ENCODE measurements around the gene DHX9.

Gene DHX9
- 359 to 620 reads per million in 2 donors for total RNA-seq

DNA sequence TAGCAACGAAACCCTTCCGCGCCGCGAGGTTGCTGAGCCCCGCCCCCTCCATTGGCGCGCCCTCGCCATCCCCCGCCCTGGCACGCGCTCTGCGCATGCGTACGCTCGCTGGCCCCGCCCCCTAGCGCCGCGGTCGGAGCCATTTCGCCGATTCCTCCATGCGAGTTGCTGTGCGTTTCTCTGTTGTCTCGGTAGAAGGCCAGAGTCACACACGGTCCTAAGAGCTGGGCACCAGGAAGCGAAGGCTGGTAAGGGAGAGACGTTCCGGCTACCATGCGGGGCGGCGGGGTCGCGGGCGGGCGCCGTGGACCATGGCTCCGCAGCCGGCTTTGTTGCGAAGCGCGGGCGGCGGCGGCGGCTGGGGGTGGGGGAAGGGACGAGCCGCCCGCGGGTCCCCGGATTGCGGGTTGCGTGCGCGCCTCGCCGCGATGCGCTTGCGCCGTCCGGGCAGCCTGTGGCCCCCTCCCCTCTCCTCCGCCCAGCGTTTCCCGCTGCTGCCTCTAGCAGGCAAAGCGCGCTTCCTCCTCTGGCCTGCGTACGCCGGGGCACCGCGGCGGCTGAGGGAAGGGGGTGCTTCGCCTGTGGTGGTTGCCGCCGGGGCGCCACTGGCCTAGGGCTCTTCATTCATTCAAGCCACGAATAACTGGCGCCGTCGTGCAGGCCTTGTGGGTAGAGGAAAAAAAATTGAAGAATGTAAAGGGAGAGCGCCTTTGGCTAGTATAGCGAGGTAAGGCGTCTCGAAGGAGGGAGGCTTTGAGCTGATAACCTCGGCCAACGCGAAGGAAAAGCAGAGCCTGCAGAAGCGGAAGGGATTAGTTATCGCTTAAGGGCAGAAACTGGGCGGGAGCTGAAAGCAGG lies at the start of gene DHX9:
Gene DHX9 (plus strand): TSS at position 139 of the 858 bp plus-strand sequence. CDS start 3,220 bp downstream, outside the sequence.
- peak; percentile 91 to 96 (median 93) for DNase-seq

DNA sequence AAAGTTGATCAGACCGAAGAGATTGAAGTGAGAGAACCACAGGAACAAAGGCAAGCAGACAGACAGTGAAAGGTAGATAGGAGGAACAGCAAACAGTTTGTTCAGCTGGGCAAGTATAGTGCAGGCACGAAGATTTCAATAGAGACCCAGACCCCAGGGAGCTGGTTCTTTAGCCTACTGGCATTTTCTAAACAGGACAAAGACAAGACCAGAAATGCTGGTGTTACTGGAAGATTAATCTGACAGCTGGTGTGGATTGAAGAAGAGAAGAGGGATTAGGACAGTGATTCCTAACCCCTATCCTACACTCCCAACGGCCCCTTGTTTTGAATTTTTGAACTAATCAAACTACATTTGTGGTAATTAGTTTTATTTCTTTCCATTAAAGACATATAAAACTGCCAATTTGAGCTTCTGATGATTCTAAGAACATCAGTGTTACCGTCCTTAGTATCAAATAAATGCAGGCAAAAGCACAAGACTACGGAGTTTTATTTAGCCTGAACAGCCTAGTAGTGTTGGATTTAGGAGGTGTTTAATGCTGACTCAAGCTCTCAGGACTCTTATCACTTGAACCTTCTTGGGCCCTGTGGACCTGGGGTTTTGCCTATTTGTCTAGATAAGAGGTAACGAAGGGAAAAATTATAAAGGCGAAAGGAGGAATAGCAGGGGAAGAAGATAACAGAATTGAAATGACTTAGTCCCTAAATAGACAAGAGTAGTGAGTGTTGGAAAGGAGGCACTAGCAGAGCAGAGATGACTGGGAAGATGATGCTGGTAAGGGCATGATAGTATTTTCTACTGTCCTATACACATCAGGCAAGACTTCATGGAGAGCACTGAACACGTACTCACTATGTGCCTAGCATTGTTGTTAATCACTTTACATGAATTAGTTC lies 47.6 kb upstream of the DHX9 start:
- DNase-seq: no peak

DNA sequence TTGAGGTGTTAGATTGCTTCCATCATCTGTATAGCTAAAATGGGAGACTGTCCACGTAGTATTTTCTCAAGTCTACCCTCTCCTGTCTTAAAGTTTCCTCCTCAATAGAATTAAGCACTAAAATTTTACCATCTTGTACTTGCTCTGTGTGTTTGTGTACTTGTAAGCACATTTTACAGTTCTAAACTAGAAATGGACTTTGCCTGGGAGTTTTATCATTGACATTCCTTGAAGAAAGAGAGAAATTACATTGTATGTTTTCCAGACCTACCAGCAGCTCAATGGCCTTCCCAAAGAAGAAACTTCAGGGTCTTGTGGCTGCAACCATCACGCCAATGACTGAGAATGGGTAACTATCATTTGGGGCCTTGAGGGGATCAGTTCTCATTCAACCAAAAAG lies 45.1 kb upstream of the DHX9 start:
- no peak for DNase-seq

GRCh38 chr1:182794676-182795201 lies 44.4 kb upstream of the DHX9 start:
- no peak for DNase-seq

- no peak for DNase-seq
Observed at GRCh38 chr1:182795563-182796228, 43.5 kb upstream of the DHX9 start.

DNA sequence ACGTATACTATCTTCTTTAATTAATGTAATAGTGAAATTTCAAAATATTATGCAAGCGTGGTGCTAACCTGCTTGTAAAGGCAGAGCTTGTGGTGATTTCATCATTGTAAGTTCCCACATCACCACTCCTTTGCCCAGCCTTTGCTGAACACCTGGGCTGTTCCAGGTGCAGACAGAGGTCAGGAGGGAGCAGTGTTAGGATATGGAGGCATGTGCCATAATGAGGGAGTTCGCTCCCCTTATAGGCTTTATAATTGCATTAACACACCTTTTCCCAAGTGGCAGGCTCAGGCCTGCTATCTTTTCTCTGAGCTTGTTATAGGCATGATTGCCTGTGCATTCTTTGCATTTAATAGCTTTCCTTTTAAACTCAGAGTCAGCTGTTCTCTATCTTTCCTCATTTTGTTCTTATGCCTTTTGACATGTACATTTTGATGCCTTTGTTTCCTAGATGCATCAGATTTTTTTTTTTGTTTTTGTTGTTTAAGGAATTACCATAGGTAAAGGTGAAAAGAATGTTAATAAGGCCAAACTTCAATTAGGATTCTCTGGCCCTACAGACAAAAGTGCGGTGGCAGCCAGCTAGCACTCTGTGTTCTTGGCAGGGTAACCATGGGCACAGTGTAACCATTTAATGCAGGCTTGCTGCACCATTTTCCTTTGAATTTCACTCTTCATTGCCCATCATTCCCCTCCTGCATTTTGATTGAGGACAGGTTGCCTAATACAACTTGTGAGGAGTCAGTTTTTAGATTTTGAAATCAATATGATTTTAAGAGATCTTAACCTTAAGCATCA lies 36.9 kb upstream of the DHX9 start:
- no peak for DNase-seq

DNA sequence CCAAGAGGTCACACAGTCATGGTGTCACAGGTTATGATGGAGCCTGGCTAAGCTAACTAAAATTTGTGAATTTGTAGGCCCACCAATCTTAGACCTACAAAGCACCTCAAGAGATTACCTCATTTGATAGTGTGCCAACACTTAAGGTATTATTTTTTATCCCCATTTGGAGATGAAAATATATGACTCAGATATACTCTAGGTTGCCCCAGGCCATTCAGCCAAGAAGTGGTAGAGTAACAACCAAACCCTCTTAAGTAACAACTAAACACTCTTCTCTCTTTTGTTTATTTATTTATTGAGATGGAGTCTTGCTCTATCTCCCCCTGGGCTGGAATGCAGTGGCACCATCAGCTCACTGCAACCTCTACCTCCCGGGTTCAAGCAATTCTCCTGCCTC lies 35.3 kb upstream of the DHX9 start:
- DNase-seq: no peak

GRCh38 chr1:182806015-182806678 lies 33.0 kb upstream of the DHX9 start:
- no peak for DNase-seq

GRCh38 chr1:182807907-182808306 lies 31.2 kb upstream of the DHX9 start:
- no peak for DNase-seq

DNA sequence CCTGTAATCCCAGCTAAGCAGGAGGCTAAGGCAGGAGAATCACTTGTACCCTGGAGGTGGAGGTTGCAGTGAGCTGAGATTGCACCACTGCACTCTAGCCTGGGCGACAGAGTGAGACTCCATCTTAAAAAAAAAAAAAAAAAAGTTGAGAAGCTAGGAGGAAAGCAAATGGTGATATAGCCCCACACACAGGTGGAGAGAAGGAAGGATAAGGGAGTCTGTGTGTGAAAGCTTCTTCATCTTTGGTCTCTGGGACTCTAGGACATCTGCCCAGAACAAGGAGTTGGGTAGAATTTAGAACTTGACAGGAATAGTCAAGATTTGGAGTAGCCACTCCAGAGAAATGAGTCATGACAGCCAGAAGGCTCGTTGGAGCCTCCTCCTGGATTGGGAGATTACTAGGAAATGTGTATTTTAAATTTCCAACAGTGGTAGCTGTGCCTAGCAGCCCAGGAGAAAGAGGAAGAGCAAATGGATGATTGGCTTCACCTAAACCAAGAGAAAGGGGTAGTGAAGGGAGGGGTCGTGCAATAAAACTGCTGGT lies 29.7 kb upstream of the DHX9 start:
- DNase-seq: no peak

GRCh38 chr1:182811975-182812722 lies 27.0 kb upstream of the DHX9 start:
- DNase-seq: no peak

DNA sequence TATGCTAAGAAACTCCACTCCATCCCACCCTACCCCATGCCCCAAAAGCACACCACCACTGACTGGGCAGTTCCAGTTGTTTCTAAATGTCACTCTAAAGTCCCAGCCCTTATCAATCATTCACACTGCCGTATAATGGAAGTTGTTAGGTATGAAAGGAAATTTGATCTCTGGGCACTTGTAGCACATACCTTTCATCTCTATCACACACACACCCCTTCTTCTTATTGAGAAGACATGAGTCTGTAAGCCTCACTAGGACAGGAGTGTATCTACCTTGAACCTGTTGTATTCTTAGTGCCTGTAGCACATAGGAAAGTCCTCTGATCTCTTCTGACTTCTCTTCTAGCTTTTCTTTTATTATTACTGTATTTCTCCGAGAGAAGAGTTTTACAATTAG lies 22.3 kb upstream of the DHX9 start:
- no peak for DNase-seq

GRCh38 chr1:182817802-182818201 lies 21.3 kb upstream of the DHX9 start:
- DNase-seq: no peak

DNA sequence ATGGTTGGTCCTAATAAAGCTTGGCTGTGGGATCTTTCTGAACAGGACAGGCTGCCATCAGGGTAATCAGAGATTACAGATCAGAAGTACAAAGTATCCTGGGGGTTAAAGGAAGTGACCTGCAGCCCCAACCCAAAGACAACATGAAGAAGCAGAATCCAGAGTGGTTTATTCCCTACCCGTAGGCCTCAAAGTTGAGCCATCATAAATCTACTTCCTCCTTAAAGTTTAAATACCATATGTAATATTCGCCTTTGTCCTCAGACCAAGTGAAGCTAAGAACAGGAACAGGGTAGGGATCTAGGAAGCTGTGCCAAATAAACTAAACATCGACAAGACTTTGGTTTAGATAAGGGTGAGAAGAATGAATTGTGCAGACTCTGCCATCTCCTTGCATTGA lies 15.9 kb upstream of the DHX9 start:
- DNase-seq: no peak

GRCh38 chr1:182826892-182827291 lies 12.3 kb upstream of the DHX9 start:
- no peak for DNase-seq

DNA sequence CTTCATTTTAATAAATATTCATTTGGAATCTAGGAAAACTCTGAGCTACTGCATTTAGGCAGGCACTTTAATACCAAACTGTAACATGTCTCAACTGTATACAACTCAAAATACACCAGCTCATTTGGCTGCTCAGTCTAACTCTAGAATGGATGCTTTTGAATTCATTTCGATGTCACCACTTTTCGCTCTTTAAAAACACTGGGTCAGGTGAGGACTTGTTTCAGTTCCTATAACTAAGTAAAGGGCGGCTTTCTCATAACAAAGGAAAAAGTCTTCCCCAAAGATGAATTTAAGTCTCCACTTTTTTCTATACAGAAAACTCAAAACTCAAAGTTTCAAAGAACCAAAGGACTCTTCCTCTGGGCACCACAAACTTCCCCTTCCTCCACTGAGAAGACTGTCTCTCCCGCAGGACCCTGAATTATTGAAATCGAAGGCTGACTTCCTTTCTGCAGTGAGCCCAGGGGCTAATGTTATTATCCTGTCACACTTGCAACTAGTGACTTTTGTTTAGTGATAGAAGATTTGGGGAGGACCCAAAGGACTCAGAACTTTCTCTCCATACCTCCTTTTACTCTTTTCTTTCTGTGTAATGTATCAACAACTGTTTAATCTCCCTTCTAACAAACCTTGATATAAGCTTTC lies 9.7 kb upstream of the DHX9 start:
- DNase-seq: no peak

DNA sequence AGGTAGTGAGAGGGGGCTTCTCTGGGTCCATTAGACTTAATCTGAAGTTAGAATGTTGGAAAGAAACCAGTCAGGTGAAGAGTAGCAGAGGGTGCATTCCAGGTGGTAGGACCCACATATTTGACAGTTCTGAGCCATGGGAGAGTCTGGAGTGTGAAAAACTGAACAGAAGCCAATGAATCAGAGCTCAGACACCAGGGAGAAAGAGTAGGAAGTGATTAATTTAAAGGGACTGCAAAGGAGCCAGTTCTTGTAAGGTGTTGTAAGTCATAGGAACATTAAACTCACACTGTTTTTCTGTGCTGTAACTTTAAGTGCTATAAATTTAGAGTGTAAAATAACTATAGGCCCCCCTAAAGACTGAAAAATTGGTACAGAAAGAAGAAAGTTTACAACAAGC lies 5.9 kb upstream of the DHX9 start:
- no peak for DNase-seq

GRCh38 chr1:182834326-182834725 lies 4.8 kb upstream of the DHX9 start:
- DNase-seq: no peak

DNA sequence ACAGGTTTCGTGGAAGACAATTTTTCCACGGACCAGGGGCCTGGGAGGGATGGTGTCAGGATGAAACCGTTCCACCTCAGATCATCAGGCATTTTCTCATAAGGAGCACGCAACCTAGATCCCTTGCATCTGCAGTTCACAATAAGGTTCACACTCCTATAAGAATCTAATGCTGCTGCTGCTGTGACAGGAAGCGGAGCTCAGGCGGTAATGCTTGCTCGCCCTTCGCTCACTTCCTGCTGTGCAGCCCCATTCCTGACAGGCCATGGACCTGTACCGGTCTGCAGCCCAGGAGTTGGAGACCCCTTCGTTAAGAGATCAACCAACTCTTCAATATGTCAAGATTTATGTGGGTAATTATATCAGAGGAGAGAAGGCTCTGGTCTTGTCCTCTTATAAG lies 3.3 kb upstream of the DHX9 start:
- no peak for DNase-seq
